Measurements from ENCODE around the gene TCP10L.
"Not testable (repeated sequence)": the region's sequence is repeated elsewhere in the genome, so short reads cannot be mapped to it uniquely, and the experiment has no call there.

TCP10L gene

DNA sequence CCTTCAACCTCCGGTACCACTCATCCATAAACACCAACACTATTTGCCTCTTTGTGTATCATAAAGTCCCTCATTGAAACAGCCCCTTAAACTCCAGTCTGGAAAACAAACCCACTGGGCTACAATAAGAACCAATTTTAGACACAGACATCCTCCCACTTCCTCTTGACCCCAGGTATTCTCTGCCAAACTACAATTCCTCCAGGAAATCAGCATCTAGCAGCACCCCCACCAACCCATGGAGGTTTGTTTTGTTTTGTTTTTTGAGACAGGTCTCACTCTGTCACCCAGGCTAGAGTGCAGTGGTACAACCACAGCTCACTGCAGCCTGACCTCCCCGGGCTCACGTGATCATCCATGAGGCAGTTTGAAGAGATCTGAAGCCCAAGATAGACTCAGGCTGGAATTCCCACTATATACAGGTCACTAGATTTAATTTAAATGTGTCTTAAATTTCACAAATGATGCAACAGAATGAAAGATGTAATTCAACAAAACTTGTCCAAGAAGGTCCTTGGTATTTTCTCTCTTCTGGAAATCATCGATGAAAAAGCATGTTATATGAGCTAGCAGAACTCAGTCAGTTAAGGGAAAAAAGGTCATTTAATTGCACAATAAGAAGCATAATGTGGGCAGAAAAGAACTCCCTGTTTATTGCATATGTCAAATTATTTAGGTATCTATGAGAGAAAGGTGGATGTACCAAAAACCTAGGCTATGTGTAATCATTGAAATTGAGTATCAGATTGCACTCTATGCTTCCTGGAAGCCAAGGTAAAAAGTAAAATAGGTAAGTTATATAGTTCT is 30.3 kb downstream of the TCP10L start:
- no peak for DNase-seq (ENCODE audit: low read depth in 2 of 2)

GRCh38 chr21:32549886-32550285 is 35.4 kb downstream of the TCP10L start:
- DNase-seq (ENCODE audit: low read depth in 2 of 2): no peak

GRCh38 chr21:32549440-32549839 is 35.9 kb downstream of the TCP10L start:
- DNase-seq (ENCODE audit: low read depth in 2 of 2): no peak

DNA sequence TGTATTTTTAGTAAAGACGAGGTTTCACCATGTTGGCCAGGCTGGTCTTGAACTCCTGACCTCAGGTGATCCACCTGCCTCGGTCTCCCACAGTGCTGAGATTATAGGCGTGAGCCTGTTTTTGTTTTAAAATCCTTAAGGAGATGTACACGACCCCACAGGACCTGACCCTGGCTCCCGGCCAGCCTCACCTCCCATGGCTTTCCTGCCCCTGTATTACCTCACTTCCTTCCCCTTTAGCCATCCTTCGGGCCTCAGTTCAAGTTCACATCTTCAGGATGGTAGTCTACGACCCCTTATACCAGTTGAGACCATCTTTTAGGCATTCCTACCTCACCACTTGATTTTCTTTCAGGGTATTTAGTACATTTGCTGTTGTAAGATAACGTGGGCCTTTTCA is 36.3 kb downstream of the TCP10L start:
- no peak for DNase-seq (ENCODE audit: low read depth in 2 of 2)

- DNase-seq (ENCODE audit: low read depth in 2 of 2): no peak
These were observed 38.3 kb downstream of the TCP10L start for GRCh38 chr21:32547018-32547417.

DNA sequence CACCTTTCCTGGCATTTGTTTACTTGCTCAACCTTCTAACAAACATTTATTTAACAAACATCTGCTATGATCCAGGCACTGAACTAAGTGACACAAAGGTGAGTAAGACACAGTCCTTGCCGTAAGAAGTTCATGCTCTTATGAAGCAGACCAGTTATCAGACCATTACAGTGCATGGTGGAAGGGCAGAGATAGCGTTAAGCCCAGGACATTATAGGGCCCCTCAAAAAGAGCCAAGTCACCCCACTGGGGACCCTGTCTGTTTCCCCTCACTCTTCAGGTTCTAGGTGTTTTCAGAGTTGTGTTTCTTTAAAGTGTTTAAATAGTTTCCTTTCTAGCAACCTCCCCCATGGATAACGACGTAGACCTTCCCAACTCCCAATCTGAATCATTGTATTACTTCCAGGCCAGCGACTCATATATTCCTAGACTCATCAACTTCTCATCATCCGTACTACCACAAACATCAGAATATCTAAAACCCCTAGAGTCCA is 39.3 kb downstream of the TCP10L start:
- no peak for DNase-seq (ENCODE audit: low read depth in 2 of 2)

- no peak for DNase-seq (ENCODE audit: low read depth in 2 of 2)
These were observed 40.6 kb downstream of the TCP10L start for GRCh38 chr21:32544697-32545096.

GRCh38 chr21:32543975-32544374 is 41.3 kb downstream of the TCP10L start:
- DNase-seq (ENCODE audit: low read depth in 2 of 2): no peak

GRCh38 chr21:32543056-32543455 is 42.3 kb downstream of the TCP10L start:
- not testable (repeated sequence) for DNase-seq (ENCODE audit: low read depth in 2 of 2)

DNA sequence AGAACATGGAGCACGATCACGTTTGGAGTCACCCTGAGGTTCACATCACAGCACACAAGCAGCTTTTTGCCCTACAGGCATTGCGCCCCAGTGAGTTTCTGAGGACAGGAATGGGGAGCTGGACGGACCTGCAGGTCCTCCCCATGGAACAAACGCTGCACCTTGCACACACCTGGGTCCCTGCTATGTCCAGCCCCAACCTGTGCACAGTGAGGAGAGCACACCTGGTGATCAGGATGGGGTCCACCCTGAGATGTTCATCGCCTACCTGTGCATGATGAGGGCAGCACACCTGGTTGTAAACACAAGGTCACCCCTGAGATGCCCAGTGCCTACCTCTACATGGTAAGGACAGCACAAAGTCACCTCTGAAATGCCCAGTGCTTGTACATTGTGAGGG is 45.9 kb downstream of the TCP10L start:
- no peak for DNase-seq (ENCODE audit: low read depth in 2 of 2)

- no peak for DNase-seq (ENCODE audit: low read depth in 2 of 2)
These were observed 47.1 kb downstream of the TCP10L start for GRCh38 chr21:32538147-32538792.

GRCh38 chr21:32537569-32537881 is 47.8 kb downstream of the TCP10L start:
- DNase-seq (ENCODE audit: low read depth in 2 of 2): no peak

DNA sequence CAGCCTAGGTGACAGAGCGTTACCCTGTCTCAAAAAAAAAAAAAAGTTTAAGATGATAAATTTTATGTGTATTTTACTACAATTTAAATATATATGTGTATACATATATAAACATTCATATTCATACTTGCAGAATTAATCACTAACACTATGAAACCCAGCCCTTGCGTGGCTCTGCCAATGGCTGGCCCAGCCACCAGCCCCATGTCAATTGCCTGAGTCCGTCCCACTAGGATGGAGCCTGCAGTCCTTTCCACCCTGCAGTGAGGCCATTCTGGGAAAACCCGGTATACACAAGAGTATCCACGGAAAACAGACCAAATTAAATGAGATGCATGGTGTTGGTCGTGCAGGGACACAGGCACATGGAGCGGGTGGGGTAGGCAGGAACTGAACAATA is 49.7 kb downstream of the TCP10L start:
- DNase-seq (ENCODE audit: low read depth in 2 of 2): no peak

DNA sequence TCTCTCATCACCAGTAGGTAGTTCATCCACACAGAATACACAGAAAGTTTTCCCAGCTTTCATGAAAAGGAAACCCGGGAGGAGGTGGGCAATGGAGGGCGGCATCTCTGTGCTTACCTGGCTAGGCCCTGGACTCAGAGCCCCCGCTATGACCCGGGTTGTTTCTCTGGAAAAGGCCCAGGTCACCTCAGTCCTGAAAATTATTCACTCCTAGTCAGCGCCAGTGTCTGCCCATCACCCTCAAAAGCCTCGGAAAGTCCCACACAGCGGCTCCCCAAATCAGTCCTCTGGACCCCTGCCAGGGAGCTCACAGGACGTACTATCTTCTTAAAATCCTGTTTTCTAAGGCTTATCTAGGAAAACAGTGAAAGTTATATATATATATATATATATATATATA is 51.2 kb downstream of the TCP10L start:
- no peak for DNase-seq (ENCODE audit: low read depth in 2 of 2)

DNA sequence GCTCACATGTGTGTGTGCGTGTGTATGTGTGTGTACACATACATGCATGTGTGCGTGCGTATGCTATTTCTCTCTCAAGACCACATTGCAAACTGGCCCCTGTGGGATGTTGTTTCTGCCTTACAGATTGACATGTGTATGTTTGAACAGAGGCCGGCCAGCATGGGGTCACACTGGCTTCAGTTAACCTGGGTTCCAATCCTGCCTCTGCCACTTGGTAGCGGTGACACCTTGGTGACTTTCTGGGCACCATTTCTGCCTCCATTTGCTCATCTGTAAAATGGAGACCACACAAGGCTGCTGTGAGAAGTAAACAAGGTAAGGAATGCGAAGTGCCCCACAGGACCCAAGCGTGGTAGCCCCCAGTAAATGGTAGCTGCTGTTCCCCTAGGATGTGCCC is 51.7 kb downstream of the TCP10L start:
- DNase-seq (ENCODE audit: low read depth in 2 of 2): no peak

DNA sequence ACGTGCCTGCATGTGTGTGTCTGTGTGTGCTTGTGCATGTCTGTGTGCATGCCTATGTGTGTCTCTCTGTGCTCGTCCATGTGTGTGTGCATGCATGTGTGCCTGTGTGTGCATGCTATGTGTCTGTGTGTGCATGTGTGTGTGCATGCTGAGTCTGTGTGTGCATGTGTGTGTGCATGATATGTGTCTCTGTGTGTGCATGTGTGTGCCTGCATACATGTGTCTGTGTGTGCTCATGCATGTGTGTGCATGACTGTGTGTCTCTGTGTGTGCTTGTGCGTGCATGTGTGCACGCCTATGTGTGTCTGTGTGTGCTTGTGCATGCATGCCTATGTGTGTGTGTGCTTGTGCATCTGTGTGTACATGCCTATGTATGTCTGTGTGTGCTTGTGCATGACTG is 52.3 kb downstream of the TCP10L start:
- DNase-seq (ENCODE audit: low read depth in 2 of 2): no peak

DNA sequence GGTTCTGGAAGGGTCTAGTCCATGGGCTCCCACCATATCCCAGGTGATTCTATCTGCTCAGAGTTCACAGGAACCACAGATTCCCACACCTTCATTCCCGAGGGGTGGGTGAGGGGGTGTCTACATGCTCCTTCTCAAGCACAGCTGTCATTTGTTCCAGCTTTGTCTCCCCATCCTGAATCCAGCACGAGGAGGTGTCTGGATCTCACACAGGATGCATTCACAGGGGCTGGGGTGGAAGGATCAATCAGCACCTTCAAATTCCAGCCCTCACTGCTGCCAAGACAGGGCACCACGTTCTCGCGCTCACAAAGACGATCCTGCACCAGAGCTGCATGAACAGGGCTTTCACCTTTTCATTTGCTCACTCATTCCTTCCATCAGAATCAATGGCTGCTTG is 52.7 kb downstream of the TCP10L start:
- DNase-seq (ENCODE audit: low read depth in 2 of 2): no peak

DNA sequence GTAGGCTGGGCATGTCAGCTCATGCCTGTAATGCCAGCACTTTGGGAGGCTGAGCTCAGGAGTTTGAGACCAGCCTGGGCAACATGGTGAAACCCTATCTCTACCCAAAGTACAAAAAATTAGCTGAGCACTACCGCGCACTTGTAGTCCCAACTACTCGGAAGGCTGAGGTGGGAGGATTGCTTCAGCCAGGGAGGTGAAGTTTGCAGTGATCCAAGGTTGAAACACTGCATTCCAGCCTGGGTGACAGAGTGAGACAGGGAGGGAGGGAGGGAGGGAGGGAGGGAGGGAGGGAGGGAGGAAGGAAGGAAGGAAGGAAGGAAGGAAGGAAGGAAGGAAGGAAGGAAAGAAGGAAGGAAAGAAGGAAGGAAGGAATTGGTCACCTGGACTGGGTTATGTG is 53.8 kb downstream of the TCP10L start:
- not testable (repeated sequence) for DNase-seq (ENCODE audit: low read depth in 2 of 2)

DNA sequence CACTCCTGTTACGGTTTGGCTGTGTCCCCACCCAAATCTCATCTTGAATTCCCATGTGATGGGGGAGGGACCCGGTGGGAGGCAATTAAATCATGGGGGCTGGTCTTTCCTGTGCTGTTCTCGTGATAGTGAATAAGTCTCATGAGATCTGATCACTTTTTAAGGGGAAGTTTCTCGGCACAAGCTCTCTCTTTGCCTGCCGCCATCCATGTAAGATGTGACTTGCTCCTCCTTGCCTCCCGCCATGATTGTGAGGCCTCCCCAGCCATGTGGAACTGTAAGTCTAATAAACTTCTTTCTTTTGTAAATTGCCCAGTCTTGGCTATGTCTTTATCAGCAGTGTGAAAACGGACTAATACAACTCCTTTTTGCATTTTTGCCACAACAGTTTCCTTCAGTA is 54.5 kb downstream of the TCP10L start:
- DNase-seq (ENCODE audit: low read depth in 2 of 2): not testable (repeated sequence)

- no peak for DNase-seq (ENCODE audit: low read depth in 2 of 2)
These were observed 55.6 kb downstream of the TCP10L start for GRCh38 chr21:32529679-32530078.

- no peak for DNase-seq (ENCODE audit: low read depth in 2 of 2)
These were observed 60.0 kb downstream of the TCP10L start for GRCh38 chr21:32525282-32525681.

GRCh38 chr21:32523988-32524719 is 61.2 kb downstream of the TCP10L start:
- peak; percentile 25 to 27 for DNase-seq (ENCODE audit: low read depth in 2 of 2)

Measured in fibroblast of skin of left quadriceps (primary cell).